HG03571 (cell line): ENCODE measurements around the gene CCIN.
A peak's percentile ranks its signal among the peaks of the same experiment; 100 is the strongest.

ENCODE experiments used
- ATAC-seq: cut with Tn5 transposase; IDR thresholded peaks from one replicate; pipeline ENCODE4 v1.9.1; 2021; ENCODE audit not compliant: unreplicated experiment

The CCIN gene

DNA sequence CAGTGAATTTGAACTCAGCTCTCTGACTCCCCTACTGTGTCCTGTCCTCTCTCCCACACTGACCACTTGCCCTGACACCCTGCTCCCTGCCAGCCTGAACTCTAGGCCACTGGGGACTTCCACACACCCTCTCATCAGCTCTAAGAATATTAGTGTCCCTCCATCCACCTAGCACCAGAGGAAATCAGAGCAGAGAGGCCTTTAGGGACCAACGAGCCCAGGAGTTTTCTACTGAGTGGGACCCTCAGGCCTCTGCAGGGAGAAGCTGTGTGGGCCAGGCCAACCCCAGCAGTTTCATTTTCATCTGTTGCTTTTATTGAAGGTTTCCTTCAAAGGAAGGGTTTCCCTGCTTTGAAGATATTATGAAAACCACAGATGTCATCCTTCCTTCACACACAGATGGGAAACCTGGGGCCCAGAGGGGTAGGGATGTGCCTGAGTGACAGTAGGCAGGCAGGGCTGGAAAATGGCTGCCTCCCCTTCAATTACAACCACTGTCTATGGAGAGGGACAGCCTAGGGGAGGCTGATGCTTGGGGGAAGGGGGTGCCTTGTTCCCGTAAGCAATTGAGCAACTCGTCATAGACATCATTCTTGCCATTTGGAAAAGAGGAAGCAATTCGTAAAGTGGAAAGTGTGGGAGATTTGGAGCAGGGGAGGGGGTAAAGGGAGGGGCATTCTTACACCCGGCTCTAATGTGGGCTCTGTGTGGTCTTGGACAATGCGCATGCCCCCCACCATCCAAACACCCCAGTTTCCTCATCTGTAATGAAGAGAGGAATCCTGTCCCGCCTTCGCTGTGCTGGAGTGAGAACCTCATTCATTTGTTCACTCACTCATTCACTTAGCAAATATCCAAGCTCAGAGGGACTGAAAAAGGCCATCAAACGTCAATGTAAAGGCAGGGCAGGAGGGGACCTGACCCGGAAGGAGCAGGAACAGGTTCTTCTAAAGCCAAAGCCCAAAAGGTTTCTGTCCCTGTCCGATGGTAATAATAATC, 28.8 kb upstream of the CCIN start:
- no peak for ATAC-seq

DNA sequence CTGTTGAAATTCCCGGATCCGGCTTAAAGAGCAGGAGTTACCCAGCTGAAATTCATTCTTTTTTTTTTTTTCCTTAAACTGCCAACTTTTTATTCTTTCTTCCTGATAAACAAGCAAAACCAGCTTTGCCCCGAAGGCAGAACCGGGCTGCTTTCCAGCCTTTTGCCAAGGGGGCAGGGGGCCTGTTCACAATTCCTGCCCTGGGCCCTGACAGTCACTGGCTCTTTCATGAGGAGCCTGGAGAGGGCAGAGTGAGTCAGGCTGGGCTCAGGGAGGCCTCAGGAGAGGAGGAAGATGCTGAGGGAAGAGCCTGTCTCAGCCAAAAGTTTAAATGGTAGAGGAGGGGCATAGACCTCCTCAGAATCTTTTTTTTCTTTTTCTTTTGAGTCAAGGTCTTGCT, 27.9 kb upstream of the CCIN start:
- no peak for ATAC-seq

DNA sequence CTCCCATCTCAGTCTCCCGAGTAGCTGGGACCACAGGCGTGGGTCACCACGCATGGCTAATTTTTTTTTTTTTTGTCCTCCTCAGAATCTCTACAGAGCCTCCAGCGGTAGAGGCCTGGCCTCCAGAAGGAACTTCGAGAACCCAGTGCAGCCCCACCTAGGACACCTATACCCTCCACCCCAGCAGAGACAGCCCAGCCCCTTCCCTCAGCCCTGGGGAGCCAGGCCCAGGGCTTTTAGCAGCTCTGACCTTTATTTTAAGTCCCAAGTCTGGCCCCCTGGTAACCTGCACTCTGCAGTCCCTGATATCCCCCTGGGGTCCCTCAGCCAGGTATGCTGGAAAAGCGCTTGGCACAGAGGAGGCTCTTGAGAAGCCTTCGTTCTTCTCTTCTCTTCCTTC, 27.4 kb upstream of the CCIN start:
- ATAC-seq = no peak

DNA sequence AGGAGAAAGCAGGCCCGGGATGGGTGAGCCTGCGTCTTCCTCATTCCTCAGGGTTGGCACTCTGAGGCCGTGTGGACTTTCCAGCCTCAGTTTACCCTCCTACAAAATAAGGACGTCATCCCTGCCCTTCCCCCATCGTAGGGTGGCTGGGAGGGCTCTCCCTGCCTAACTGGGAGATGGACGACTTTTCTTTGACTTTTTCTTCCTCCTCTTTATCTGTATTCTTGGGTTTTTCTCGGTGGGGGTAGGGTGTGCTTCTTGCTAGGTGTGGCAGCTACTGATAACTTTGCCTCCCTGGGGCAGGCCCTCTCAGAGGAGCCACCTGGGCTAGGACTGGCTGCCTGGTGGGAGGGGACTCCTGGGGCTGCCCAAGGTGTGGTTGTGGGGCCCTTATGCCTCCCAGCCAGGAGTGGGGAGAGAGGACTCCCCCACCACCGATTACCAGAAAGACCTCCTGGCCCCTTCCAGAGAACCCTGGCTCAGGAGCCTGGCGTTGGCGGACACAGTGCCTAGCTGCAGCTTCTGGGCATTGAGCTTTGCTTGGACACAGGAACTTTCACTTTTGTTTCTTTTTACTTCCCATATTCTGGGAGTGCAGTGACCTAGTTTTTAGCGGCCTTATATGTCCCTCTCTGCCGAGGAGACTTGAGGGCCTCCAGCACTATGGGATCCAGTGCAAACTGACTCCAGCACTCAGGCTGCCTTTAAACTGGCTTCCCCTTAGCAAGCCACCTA, 26.5 kb upstream of the CCIN start:
- no peak for ATAC-seq

DNA sequence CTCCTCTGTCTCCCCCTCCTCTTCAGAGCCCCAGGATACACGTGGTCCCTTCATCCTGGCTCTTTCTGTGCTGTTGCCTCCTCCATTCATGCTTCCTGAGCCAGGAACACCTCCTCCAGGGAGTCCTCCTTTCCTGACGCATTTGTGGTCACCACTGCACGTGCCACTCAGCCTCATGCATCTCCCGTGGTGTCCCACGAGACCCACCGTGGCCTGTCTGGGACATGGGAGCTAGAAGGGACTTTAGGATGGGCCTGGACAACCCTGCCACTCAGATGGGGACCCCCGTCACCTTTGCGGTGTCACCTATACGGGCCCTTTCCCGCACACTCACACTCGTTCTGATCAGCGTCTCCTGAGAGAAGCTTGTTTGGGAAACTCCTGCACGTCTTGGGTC, 25.9 kb upstream of the CCIN start:
- no peak for ATAC-seq

DNA sequence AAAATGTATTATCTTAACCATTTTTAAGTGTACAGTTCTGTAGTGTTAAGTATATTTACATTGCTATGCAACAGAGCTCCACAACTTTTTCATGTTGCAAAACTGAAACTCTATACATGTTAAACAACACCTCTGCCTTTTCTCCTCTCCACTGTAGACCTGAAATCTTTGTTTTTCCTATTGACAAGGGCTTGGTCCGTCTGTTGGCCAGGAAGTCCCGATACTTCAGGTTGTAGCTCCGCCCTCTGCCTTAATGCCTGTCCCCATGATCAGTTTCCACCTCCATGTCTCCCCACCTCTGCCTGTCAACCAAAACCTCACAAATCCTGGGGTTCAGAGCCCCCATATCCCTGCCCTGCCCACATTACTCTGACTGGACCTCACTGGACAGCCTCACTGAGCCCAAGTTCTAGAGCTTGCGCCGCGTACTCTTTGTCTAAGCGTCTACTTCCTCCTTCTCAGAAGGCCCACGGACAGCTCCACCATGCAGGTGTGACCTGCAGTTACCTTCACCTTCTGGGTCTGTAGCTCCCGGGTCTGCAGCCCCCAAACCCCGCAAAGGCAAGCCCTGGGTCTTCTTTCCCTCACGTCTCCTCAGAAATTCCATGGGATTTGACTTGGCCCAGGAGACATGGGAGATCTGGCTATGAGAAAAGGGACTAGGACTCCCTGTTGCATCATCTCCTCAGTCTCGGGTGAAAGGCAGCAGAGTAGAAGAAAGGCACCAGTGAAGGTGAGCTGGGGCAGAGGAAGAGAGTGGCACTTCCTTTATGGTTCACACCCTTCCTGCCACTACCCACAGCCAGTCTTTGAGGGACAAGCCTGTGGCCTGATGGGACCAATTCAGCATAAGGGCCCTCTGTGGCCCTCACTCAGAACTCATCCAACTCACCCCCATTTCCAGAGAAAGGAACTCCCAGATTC, 24.6 kb upstream of the CCIN start:
- ATAC-seq = no peak

DNA sequence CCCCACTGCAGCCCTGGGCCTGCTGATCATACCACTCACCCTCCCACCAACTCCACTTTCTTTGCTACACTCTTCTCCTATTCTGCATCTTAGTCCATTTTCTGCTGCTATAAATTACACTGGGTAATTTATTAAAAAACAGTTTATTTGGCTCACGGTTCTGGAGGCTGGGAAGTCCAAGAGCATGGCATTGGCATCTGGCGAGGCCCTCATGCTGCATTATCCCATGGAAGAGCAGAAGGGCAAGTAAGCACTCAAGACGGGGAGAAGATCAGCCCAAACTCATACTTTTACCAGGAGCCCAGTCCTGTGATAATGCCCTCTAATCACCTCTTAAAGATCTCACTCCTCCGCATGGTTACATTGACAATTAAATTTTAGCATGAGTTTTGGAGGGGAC, 23.2 kb upstream of the CCIN start:
- ATAC-seq = no peak

DNA sequence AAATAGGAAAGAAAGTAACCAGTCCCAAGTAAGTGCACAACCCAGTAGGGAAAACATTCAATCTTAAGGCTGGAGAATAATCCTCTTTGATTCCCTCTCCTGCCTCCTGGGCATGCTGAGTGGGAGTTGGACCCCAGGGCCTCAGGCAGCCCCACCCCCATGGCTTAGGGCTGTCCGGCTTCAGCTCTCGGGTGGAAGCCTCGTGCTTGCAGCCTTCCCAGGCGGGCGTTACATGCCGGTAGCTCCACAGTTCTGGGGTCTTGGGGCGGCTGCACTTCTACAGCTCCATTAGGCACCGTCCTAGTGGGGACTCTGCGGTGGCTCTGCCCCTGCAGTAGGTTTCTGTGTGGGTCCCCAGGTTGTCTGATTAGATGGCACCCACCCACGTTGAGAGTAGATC, 22.5 kb upstream of the CCIN start:
- ATAC-seq = no peak

DNA sequence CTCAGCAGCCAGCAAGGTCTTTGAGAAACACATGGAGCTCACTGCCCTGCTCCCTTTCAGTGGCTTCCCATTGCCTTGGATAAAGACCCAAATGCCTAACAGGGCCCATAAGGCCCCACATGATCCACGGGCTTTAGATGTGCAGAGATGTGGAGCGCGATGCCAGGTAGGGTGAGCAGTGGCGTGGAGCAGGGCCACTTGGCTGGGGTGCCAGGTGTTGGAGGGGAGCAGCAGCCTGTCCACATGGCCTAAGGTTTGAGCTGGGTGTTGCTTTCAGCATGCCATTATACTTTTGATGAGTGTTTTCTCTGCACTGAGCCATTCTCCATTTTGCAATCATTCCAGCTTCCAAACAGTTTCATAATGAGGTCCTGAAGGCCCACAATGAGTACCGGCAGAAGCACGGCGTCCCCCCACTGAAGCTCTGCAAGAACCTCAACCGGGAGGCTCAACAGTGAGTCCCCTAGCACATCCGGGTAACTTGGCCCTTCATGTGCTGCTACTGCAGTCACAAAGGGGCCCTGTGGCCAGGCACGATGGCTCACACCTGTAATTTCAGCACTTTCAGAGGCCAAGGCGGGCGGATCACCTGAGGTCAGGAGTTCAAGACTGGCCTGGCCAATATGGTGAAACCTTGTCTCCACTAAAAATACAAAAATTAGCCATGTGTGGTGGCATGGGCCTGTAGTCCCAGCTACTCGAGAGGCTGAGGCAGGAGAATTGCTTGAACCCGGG, 21.6 kb upstream of the CCIN start:
- ATAC-seq = no peak

DNA sequence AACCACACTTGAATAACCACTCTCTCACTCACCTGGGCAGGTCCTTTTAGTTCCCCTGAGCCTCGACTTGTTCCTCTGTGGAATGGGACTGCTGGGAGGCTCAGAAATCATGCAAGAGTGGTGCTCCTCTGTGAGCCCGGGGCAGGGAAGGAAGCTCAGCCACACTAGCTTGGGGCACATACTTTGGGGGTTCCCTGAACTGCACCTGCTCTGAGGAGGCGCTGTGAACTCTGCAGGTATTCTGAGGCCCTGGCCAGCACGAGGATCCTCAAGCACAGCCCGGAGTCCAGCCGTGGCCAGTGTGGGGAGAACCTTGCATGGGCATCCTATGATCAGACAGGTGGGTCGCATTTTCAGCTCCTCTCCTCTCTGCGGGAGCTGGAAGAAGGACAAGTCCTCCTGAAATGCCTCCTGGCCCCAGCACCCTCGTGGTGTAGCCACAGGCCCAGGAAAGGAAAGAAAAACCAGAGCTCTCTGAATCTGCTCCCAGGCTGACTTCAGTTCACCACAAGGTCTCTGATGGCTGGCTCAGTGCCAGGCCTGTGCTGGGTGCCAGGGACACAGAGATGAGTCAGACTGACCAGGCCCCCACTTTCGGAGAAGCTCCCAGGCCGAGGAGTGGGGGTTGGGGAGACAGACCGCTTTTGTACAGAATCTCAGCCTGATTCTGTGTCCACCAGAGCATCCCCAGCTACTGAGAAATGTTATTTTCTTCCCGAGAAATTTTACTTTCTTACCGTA, 20.7 kb upstream of the CCIN start:
- ATAC-seq = peak; percentile 34

DNA sequence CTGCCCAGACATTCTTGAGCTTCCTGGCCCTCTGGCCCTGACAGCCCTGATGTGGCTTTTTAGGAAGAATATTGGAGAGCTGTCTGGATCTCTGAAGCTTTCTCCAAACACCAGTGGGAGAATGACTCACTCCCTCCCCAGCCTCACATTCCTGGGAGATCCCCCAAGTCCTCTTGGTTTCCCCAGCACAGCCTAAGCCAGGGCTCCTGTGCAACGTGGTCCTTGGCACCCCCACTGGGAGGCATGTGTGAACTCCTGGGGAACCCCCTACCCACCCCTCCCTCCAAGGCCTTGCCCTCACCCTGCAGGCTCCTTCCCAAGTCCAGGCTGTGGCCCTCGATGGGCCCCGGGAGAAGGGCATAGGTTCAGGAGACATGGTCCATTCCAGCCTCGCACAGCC, 20.0 kb upstream of the CCIN start:
- no peak for ATAC-seq

DNA sequence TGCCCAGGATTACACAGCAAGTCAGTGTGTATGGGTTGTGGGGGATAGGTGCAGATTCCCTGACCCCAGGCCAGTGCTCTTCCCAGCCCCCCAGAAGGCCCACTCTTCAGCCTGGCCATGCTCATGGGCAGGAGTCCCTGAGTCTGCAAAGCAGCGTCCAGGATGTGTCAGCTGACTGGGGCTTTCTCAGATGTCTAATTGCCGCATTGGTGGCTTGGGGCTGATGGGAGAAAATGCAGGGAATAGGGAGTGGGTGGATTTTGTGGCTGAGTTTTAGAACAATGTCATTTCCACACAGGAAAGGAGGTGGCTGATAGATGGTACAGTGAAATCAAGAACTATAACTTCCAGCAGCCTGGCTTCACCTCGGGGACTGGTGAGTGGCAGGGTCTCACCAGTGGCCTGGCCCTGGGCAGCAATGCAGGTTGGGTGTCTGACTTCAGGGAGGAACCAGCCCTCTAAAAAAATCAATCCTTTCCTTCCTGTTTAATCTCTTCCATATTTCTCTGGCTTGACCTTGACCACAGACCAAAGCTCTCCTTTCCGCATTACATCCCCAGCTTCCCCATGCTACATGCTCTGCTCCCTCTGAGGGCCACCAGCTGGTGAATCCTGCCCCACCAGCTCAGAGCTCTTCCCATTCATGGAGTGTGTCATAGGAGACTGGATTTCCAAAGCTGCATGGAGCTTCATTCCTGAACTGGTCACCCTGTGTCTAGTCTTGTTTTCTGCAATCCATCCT, 18.4 kb upstream of the CCIN start:
- no peak for ATAC-seq

DNA sequence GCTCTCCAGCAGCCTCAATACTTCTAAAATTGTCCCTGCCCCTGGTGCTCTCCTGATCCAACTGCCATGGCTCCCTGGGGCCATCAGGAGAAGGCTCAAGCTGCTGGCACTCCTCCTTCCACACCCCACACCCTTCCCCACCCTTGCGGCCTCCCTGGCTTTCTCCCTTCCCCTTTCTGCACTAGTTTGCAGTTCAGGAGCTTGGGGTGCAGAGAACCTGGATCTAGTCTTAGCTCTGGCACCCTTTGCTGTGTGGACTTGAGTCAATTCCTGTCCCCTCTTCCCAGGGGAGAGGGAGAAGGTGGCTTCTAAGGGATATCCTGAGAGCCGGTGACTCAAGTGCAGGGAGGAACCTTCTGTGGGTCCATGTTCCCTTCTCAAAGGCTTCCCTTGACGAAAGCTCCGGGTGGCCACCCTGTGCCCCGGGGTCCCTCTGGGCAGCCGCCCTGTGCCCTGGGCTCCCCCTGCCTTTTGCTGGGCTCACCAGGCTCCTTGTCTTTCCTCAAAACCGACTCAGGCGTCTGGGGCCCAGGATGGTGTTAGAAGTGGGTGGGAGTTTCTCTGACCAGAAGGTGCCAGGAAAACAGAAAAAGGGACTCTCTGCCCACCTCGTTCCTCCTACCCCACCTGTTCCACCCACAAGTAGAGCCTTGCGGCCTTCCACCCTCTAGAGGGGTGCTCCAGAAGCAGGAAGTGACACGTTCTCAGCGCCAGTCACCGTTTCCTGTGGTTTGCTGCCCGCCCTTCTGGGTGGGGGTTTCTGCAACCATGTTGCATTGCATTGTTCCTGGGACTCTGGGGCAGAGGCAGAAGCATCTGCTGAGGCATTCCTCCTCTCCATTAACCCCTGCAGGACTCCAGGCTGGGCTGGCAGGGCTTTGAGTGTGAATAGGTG, 17.6 kb upstream of the CCIN start:
- peak; percentile 80 for ATAC-seq

DNA sequence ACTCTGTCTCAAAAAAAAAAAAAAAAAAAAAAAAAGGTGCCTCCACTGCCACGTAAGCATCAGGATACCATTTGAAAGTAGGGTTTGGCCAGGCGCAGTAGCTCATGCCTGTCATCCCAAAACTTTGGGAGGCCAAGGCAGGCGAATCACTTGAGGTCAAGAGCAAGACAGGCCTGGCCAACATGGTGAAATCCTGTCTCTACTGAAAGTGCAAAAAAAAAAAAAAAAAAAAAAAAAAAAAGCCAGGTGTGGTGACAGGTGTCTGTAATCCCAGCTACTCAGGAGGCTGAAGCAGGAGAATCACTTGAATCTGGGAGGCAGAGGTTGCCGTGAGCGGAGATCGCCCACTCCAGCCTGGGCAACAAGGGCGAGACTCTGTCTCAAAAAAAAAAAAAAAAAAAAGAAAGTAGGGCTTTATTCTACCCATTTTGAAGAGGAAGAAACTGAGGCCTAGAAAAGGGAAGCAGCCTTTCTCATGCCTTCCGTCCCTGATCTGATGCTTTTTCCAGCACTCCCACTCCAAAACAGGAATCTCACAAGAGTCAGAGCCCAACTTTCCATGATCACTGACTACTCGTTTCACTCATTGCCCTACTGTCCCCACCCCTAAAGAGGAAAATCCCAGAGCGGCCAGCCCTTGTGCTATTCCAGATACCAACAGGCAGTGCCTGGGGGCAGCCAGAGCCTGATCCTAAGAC, 16.3 kb upstream of the CCIN start:
- ATAC-seq = no peak

DNA sequence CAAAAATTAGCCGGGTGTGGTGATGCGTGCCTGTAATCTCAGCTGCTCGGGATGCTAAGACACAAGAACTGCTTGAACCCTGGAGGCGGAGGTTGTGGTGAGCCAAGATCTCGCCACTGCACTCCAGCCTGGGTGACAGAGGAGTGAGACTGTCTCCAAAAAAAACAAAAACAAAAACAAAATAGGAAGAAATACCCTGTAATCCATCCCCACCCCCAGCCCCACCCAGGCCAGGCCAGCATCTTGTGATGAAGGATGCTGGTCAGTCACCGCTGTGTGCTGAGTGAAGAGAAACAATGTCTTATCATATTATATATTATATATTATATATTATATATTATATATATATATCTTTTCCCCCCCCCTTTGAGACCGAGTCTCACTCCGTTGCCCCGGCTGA, 15.4 kb upstream of the CCIN start:
- ATAC-seq = no peak

DNA sequence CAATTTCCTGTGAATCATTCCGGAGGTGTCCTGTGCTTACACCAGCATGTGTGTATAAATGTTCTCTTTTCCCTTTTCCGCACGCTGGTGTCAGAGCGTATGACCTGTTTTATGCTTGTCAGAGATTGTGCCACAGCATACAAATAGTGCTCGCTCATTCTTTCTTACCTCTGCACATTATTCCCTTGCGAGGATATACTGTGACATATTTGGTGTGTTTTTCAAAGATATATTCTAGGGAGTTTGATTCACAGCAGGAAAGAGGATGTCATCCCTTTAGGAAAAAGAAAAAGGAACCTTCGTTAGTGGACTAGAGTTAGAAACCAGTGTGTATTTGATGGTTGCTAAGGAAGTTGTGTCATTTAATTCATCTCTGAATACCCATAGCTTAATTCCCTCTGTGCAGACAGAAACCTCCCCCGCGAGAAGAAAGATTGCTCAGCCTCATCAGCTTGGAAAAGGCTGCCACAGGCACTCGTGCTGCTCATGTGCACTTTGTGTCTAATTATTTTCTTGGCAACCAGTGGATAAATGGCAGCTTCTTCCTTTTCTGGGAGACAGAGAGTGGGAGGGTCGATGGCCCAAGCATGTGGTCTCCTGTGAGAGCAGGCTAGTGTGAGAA, 14.7 kb upstream of the CCIN start:
- no peak for ATAC-seq

DNA sequence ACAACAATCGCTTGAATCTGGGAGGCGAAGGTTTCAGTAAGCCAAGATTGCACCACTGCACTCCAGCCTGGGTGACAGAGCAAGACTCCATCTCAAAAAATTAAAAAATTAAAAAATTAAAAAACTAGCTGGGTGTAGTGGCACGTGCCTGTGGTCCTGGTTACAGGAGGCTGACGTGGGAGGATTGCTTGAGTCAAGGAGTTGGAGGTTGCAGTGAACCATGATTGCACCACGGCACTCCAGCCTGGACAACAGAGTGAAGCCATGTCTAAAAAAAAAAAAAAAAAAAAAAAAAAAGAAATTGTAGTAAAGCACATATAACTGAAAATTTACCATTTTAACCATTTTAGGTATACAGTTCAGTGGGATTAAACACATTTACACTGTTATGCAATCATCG, 13.1 kb upstream of the CCIN start:
- ATAC-seq = no peak
